H9 (cell line): ENCODE results near the gene UBALD1. TPM values are rescaled to one million over a fixed set of nuclear protein-coding genes. Genes with fewer than 3 reads are reported as not detected.

Source experiments
- DNase-seq: peaks from one replicate; pipeline ENCODE4 v3.0.0-alpha.2; 2017
- H2AFZ ChIP-seq: one replicate; pipeline ENCODE4 v1.6.1; 2013; ENCODE audit warnings: mild to moderate bottlenecking, low read length, control low read depth, moderate library complexity
- H2AK5ac ChIP-seq: 2 replicates; pipeline ENCODE4 v1.6.1; 2013; ENCODE audit warnings: low read length, control low read depth, mixed read lengths; ENCODE audit not compliant: insufficient read length
- H2BK120ac ChIP-seq: one replicate; pipeline ENCODE4 v1.6.1; 2013; ENCODE audit warnings: low read depth, mild to moderate bottlenecking, low read length, control low read depth, inconsistent platforms; ENCODE audit not compliant: poor library complexity, severe bottlenecking
- H2BK12ac ChIP-seq: 2 replicates; pipeline ENCODE4 v1.6.1; 2013; ENCODE audit warnings: low read length, control low read depth, mixed read lengths, low read depth; ENCODE audit not compliant: insufficient read length
- H2BK15ac ChIP-seq: 2 replicates; pipeline ENCODE4 v1.6.1; 2013; ENCODE audit warnings: low read depth, low read length, control low read depth
- H2BK20ac ChIP-seq: one replicate; pipeline ENCODE4 v1.6.1; 2013; ENCODE audit warnings: low read depth, mild to moderate bottlenecking, low read length, control low read depth, inconsistent platforms; ENCODE audit not compliant: poor library complexity, severe bottlenecking
- H2BK5ac ChIP-seq: 2 replicates; pipeline ENCODE4 v1.6.1; 2013; ENCODE audit warnings: low read length, control low read depth, mixed read lengths; ENCODE audit not compliant: insufficient read length
- H3K14ac ChIP-seq: 2 replicates; pipeline ENCODE4 v1.6.1; 2013; ENCODE audit warnings: low read length, control low read depth; ENCODE audit not compliant: insufficient read depth
- H3K18ac ChIP-seq: 2 replicates; pipeline ENCODE4 v1.6.1; 2013; ENCODE audit warnings: low read depth, mild to moderate bottlenecking, mixed read lengths, low read length, control low read depth; ENCODE audit not compliant: insufficient read length
- H3K23ac ChIP-seq: 2 replicates; pipeline ENCODE4 v1.6.1; 2013; ENCODE audit warnings: low read length, control low read depth, mixed read lengths, low read depth; ENCODE audit not compliant: insufficient read length
- H3K23me2 ChIP-seq: 2 replicates; pipeline ENCODE4 v1.6.1; 2013; ENCODE audit warnings: low read depth, mild to moderate bottlenecking, mixed read lengths, low read length, control low read depth; ENCODE audit not compliant: insufficient read length, poor library complexity, severe bottlenecking
- H3K27ac ChIP-seq: 2 replicates; pipeline ENCODE4 v1.5.1; 2013; ENCODE audit warnings: low read length, control low read depth, mixed read lengths, low read depth; ENCODE audit not compliant: insufficient read length
- H3K27me3 ChIP-seq: 2 replicates; pipeline ENCODE4 v1.6.1; 2013; ENCODE audit warnings: low read length, control low read depth, inconsistent platforms; ENCODE audit not compliant: insufficient read depth
- H3K4ac ChIP-seq: 2 replicates; pipeline ENCODE4 v1.6.1; 2013; ENCODE audit warnings: low read depth, mild to moderate bottlenecking, control low read depth, inconsistent platforms, low read length, moderate library complexity
- H3K4me1 ChIP-seq: 2 replicates; pipeline ENCODE4 v1.6.1; 2013; ENCODE audit warnings: low read length, control low read depth, inconsistent platforms; ENCODE audit not compliant: insufficient read depth
- H3K4me2 ChIP-seq: 2 replicates; pipeline ENCODE4 v1.6.1; 2013; ENCODE audit warnings: low read length, control low read depth, mixed read lengths; ENCODE audit not compliant: insufficient read length, insufficient read depth
- H3K56ac ChIP-seq: 2 replicates; pipeline ENCODE4 v1.6.1; 2013; ENCODE audit warnings: low read depth, mild to moderate bottlenecking, mixed read lengths, low read length, control low read depth; ENCODE audit not compliant: insufficient read length
- H3K79me1 ChIP-seq: 2 replicates; pipeline ENCODE4 v1.6.1; 2013; ENCODE audit warnings: low read depth, mild to moderate bottlenecking, moderate library complexity, low read length, control low read depth, inconsistent platforms; ENCODE audit not compliant: insufficient read depth, poor library complexity, severe bottlenecking
- H3K79me2 ChIP-seq: 2 replicates; pipeline ENCODE4 v1.6.1; 2013; ENCODE audit warnings: low read length, control low read depth, inconsistent platforms; ENCODE audit not compliant: insufficient read depth
- H3K9ac ChIP-seq: 2 replicates; pipeline ENCODE4 v1.6.1; 2013; ENCODE audit warnings: low read length, control low read depth, mixed read lengths; ENCODE audit not compliant: insufficient read length; ENCODE audit errors: extremely low read depth
- H3K9me3 ChIP-seq: one replicate; pipeline ENCODE4 v1.6.1; 2013; ENCODE audit warnings: low read depth, low read length, inconsistent platforms; ENCODE audit not compliant: control insufficient read depth
- H3T11ph ChIP-seq: one replicate; pipeline ENCODE4 v1.6.1; 2013; ENCODE audit warnings: mild to moderate bottlenecking, low read length, control low read depth, inconsistent platforms
- H4K20me1 ChIP-seq: one replicate; pipeline ENCODE4 v1.6.1; 2013; ENCODE audit not compliant: control insufficient read depth, insufficient read length, insufficient read depth
- H4K5ac ChIP-seq: 2 replicates; pipeline ENCODE4 v1.6.1; 2013; ENCODE audit warnings: low read depth, mild to moderate bottlenecking, mixed read lengths, low read length, control low read depth; ENCODE audit not compliant: insufficient read length
- H4K8ac ChIP-seq: replicated peaks from 2 replicates; pipeline ENCODE4 v1.6.1; 2013; ENCODE audit warnings: low read length, control low read depth, mixed read lengths, low read depth; ENCODE audit not compliant: insufficient read length
- H4K91ac ChIP-seq: 2 replicates; pipeline ENCODE4 v1.6.1; 2013; ENCODE audit warnings: low read depth, mild to moderate bottlenecking, moderate library complexity, mixed read lengths, low read length, control low read depth; ENCODE audit not compliant: insufficient read length
- H3K27ac Mint-ChIP-seq, 3 experiments: 2 replicates in 2 of 3; 3 replicates in 1 of 3; pipeline ENCODE4 v1.8.0; 2020 to 2021; ENCODE audit warnings: mixed read lengths in 3 of 3, mild to moderate bottlenecking in 1 of 3, moderate library complexity in 1 of 3
- H3K27me3 Mint-ChIP-seq: 2 replicates; pipeline ENCODE4 v1.8.0; 2021; ENCODE audit warnings: low read depth, mild to moderate bottlenecking, moderate library complexity, mixed read lengths
- H3K36me3 Mint-ChIP-seq, 3 experiments: 2 replicates in 2 of 3; 3 replicates in 1 of 3; pipeline ENCODE4 v1.8.0; 2020 to 2021; ENCODE audit warnings: low read depth in 3 of 3, mixed read lengths in 3 of 3; ENCODE audit not compliant: insufficient read depth in 1 of 3
- H3K4me1 Mint-ChIP-seq, 2 experiments: 2 replicates each; pipeline ENCODE4 v1.8.0; 2020; ENCODE audit warnings: mixed read lengths in 2 of 2
- H3K4me3 Mint-ChIP-seq, 2 experiments: 2 replicates in 1 of 2; 3 replicates in 1 of 2; pipeline ENCODE4 v1.8.0; 2020 to 2021; ENCODE audit warnings: mild to moderate bottlenecking in 2 of 2, mixed read lengths in 2 of 2, moderate library complexity in 1 of 2
- H3K9me3 Mint-ChIP-seq, 2 experiments: 2 replicates in 1 of 2; 3 replicates in 1 of 2; pipeline ENCODE4 v1.8.0; 2020; ENCODE audit warnings: mild to moderate bottlenecking in 2 of 2, mixed read lengths in 2 of 2, moderate library complexity in 1 of 2
- CTCF ChIP-seq: fragments of 200-600 bp; sonication (generic); conservative IDR thresholded peaks from 3 replicates; pipeline ENCODE4 v1.8.0; 2021; ENCODE audit warnings: antibody characterized with exemption, mild to moderate bottlenecking
- WGBS: extraction: QIAGEN DNeasy Blood & Tissue Kit; methylation state at CpG from one replicate; pipeline ENCODE4 v1.1.7; 2013; ENCODE audit warnings: missing lambda C conversion rate, low lambda C conversion rate, mixed read lengths; ENCODE audit not compliant: insufficient read length; ENCODE audit errors: extremely low coverage; 5-methylcytosine and 5-hydroxymethylcytosine counted together
- total RNA-seq: library from RNA; stranded (reverse); gene quantifications from 2 replicates; pipeline ENCODE4 v1.2.1, GENCODE V29; 2021

UBALD1 gene
- total RNA-seq, 1 experiment from 2014 or later = 80.9 TPM

DNA sequence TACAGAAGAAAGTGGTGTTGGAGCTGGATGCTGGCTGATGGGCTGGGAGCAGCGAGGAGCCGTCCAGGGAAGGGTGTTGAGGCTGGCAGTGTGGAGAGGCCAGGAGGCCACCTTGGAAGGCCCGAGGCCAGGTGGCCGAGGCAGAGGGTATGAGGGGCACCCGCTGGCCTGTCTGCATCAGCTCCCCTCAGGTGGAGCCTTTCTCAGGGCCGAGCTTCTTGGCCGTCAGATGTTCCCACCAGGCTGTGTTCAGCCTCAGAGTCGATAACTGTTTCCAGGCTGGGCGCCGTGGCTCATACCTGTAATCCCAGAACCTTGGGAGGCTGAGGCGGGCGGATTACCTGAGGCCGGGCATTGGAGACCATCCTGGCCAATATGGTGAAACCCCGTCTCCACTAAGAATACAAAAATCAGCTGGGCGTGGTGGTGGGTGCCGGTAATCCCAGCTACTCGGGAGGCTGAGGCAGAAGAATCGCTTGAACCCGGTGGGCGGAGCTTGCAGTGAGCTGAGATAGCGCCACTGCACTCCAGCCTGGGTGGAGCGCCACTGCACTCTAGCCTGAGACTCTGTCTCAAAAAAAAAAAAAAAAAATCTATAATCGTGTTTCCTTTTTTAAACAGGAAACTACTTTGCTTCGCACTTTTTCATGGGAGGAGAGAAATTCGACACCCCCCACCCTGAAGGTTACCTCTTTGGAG, 35.2 kb upstream of the UBALD1 start:
- Histone ChIP-seq H3K9ac (no peak overlapping the region), H4K5ac (no peak overlapping the region), H3K4me1 (no peaks in the 10 kb centered on the region), H2BK5ac (no peak overlapping the region), H3K4me2 (no peak overlapping the region), H2BK120ac (no peak overlapping the region), H3K18ac (no peak overlapping the region), H3K9me3 (no peaks in the 10 kb centered on the region), H2AFZ (no peak overlapping the region), H4K8ac (no peak overlapping the region), H3K14ac (no peak overlapping the region; the same call in 1 of the 2 replicates), H3K27ac (no peak overlapping the region), H3K4ac (no peak overlapping the region), H3K56ac (no peak overlapping the region), H2AK5ac (no peak overlapping the region), H3K27me3 (no peaks in the 10 kb centered on the region), H2BK12ac (no peak overlapping the region), H3K23ac (no peak overlapping the region), H2BK15ac (no peak overlapping the region), H3T11ph (no peak overlapping the region), H2BK20ac (no peak overlapping the region), H3K79me1 (no peaks in the 10 kb centered on the region), H3K23me2 (no peaks in the 10 kb centered on the region), H4K91ac (no peak overlapping the region), H4K20me1 (no peaks in the 10 kb centered on the region), H3K79me2 (no peaks in the 10 kb centered on the region; the same call in 1 of the 2 replicates)
- peaks cover 17 to 38% (median 37%) of the 10 kb centered on the region in 3 experiments; a peak in 6 of 7 replicates for H3K36me3 Mint-ChIP-seq
- TF ChIP-seq CTCF = no peak
- peak overlapping the region in 2 of 3 experiments; percentile 40 to 67; a peak in 2 of 7 replicates for H3K27ac Mint-ChIP-seq
- no CpG with 5 or more reads among the region's 25 CpGs for WGBS
- no peaks in the 10 kb centered on the region; a peak in 2 of 5 replicates for H3K9me3 Mint-ChIP-seq
- no peak for DNase-seq
- no peak overlapping the region for H3K4me3 Mint-ChIP-seq
- no peaks in the 10 kb centered on the region for H3K27me3 Mint-ChIP-seq
- no peaks in the 10 kb centered on the region for H3K4me1 Mint-ChIP-seq
